MCF 10A (cell line): ENCODE data around the gene TUFT1. TPM values are rescaled to one million over a fixed set of nuclear protein-coding genes. Genes with fewer than 3 reads are reported as not detected.

Experiments used
- BruUV-seq: library from RNA; stranded (reverse); fragments of 400-500 nt; replicated peaks from 2 replicates; lab custom pipeline; 2021; lab: Mats Ljungman, UMichigan
- CTCF ChIA-PET: fragments of 300-600 bp; sonication (Branson Sonifier 250); formaldehyde crosslinking; extraction: SDS; loops from one replicate; lab custom pipeline; 2021; ENCODE audit warnings: antibody characterized with exemption, inconsistent platforms; lab: Yijun Ruan, JAX
- POLR2A ChIA-PET: fragments of 300-600, 350-650 bp; sonication (Branson Sonifier 250); formaldehyde crosslinking; extraction: SDS; loops from one replicate; lab custom pipeline; 2020; ENCODE audit warnings: antibody characterized with exemption, inconsistent platforms; lab: Yijun Ruan, JAX
- DNase-seq: peaks from one replicate; pipeline ENCODE4 v3.0.0-alpha.2; 2018; ENCODE audit not compliant: unreplicated experiment
- H3K27ac Mint-ChIP-seq: one replicate; pipeline ENCODE4 v1.8.0; 2022; ENCODE audit warnings: mild to moderate bottlenecking, low read depth, mixed read lengths; ENCODE audit not compliant: unreplicated experiment
- H3K27me3 Mint-ChIP-seq: one replicate; pipeline ENCODE4 v1.8.0; 2022; ENCODE audit warnings: mixed read lengths; ENCODE audit not compliant: insufficient read depth, unreplicated experiment
- H3K36me3 Mint-ChIP-seq: one replicate; pipeline ENCODE4 v1.8.0; 2022; ENCODE audit warnings: mild to moderate bottlenecking, moderate library complexity, mixed read lengths; ENCODE audit not compliant: insufficient read depth, unreplicated experiment
- H3K4me1 Mint-ChIP-seq: one replicate; pipeline ENCODE4 v1.8.0; 2022; ENCODE audit warnings: mixed read lengths; ENCODE audit not compliant: insufficient read depth, unreplicated experiment
- H3K4me3 Mint-ChIP-seq: one replicate; pipeline ENCODE4 v1.8.0; 2022; ENCODE audit warnings: mild to moderate bottlenecking, moderate library complexity, mixed read lengths; ENCODE audit not compliant: unreplicated experiment
- H3K9me3 Mint-ChIP-seq: one replicate; pipeline ENCODE4 v1.8.0; 2022; ENCODE audit warnings: mixed read lengths; ENCODE audit not compliant: unreplicated experiment
- CTCF ChIP-seq: fragments of 200-600 bp; IDR thresholded peaks from one replicate; pipeline ENCODE4 v1.8.0; 2022; ENCODE audit warnings: antibody characterized with exemption, mild to moderate bottlenecking; ENCODE audit not compliant: unreplicated experiment
- intact Hi-C: fragments of 100-400 bp; cut with micrococcal nuclease; formaldehyde crosslinking; loops from 2 replicates; pipeline ENCODE4 v1.14.1; 2022
- total RNA-seq: library from RNA; stranded (reverse); gene quantifications from 2 replicates; pipeline ENCODE4 v1.2.3, GENCODE V29; 2022

Gene TUFT1
- total RNA-seq, 1 experiment from 2014 or later: 162 TPM

GRCh38 chr1:151514366-151514765, 25.7 kb upstream of the TUFT1 start:
- Mint-ChIP-seq H3K27me3 (no peaks in the 10 kb centered on the region), H3K36me3 (peaks cover 4% of the 10 kb centered on the region), H3K9me3 (no peaks in the 10 kb centered on the region), H3K4me1 (peaks cover 28% of the 10 kb centered on the region), H3K4me3 (no peak overlapping the region), H3K27ac (no peak overlapping the region)
- ChIA-PET POLR2A (interaction anchor here (0.6 to 1.0 kb wide), 3 partner anchors 19 to 1682 kb away, joined by 3 to 4 read pairs (median 4); no protein-coding TSS in a partner anchor), CTCF (interaction anchor here (0.6 to 1.2 kb wide), 4 partner anchors 15 to 246 kb away, joined by 3 read pairs; no protein-coding TSS in a partner anchor)
- TF ChIP-seq CTCF: no peak
- DNase-seq: no peak
- no TSS peak for BruUV-seq
- intact Hi-C loops: no loop called here

GRCh38 chr1:151515265-151515664, 24.8 kb upstream of the TUFT1 start:
- H3K4me1 Mint-ChIP-seq: peaks cover 33% of the 10 kb centered on the region
- BruUV-seq: no TSS peak
- H3K36me3 Mint-ChIP-seq: peaks cover 4% of the 10 kb centered on the region
- no peaks in the 10 kb centered on the region for H3K9me3 Mint-ChIP-seq
- no peak overlapping the region for H3K27ac Mint-ChIP-seq
- no peaks in the 10 kb centered on the region for H3K27me3 Mint-ChIP-seq
- CTCF ChIA-PET: interaction anchor here (1.1 to 1.2 kb wide), 2 partner anchors 79 to 220 kb away, joined by 3 read pairs; no protein-coding TSS in a partner anchor
- no peak for TF ChIP-seq CTCF
- no peak for DNase-seq
- intact Hi-C loops: no loop called here
- no peak overlapping the region for H3K4me3 Mint-ChIP-seq
- POLR2A ChIA-PET: no interaction called here

GRCh38 chr1:151516031-151516511, 24.0 kb upstream of the TUFT1 start:
- peaks cover 37% of the 10 kb centered on the region for H3K4me1 Mint-ChIP-seq

More at GRCh38 chr1:151516031-151516511, 24.0 kb upstream of the TUFT1 start:
- H3K36me3 Mint-ChIP-seq: peaks cover 4% of the 10 kb centered on the region
- H3K9me3 Mint-ChIP-seq: no peaks in the 10 kb centered on the region
- no peaks in the 10 kb centered on the region for H3K27me3 Mint-ChIP-seq
- intact Hi-C loops: no loop called here
- H3K27ac Mint-ChIP-seq: no peak overlapping the region
- DNase-seq: no peak
- CTCF ChIA-PET: interaction anchor here (0.8 kb wide), 1 partner anchor 12 kb away, joined by 3 read pairs; no protein-coding TSS in a partner anchor
- no peak overlapping the region for H3K4me3 Mint-ChIP-seq
- POLR2A ChIA-PET: interaction anchor here (0.6 to 0.7 kb wide), 2 partner anchors 20 to 465 kb away, joined by 3 to 5 read pairs; no protein-coding TSS in a partner anchor
- BruUV-seq: no TSS peak
- TF ChIP-seq CTCF: no peak
